Subcutaneous adipose tissue (tissue), 4 donors: ENCODE measurements around the gene TCOF1. TPM values are rescaled to one million over a fixed set of nuclear protein-coding genes. Genes with fewer than 3 reads are reported as not detected.

Experiments used
- CTCF ChIP-seq: fragments of 450-650 bp; IDR thresholded peaks from one replicate; pipeline ENCODE4 v1.5.1; 2016; ENCODE audit warnings: low read depth, mild to moderate bottlenecking, control low read depth, antibody characterized with exemption, moderate library complexity
- total RNA-seq, 4 donors: library from RNA; depleted of rRNA; stranded (reverse); fragments of >200 nt; gene quantifications; one replicate each; pipeline ENCODE4 v1.1.0, GENCODE V29; 2016

TCOF1 gene
- total RNA-seq, 4 donors from 2014 or later: 18.2 to 29.0 (median 19.9) TPM

- TF ChIP-seq CTCF: no peak
Observed at GRCh38 chr5:150384701-150385100, 27.2 kb downstream of the TCOF1 start.

GRCh38 chr5:150386024-150386855, 28.7 kb downstream of the TCOF1 start:
- TF ChIP-seq CTCF: no peak

GRCh38 chr5:150389531-150390266, 32.2 kb downstream of the TCOF1 start:
- TF ChIP-seq CTCF: no peak

GRCh38 chr5:150391064-150391834, 33.8 kb downstream of the TCOF1 start:
- TF ChIP-seq CTCF: no peak

- TF ChIP-seq CTCF: no peak
Observed at GRCh38 chr5:150391986-150392385, 34.5 kb downstream of the TCOF1 start.

GRCh38 chr5:150392680-150393079, 35.2 kb downstream of the TCOF1 start:
- TF ChIP-seq CTCF: no peak
